Measurements from ENCODE around the gene CRIM1.

GRCh38 chr2:36383726-36384125 lies 28.1 kb downstream of the CRIM1 start:
- no peak for TF ChIP-seq POLR2A (IDR thresholded peaks at IDR 0.05)
- TF ChIP-seq, protein P1, sequence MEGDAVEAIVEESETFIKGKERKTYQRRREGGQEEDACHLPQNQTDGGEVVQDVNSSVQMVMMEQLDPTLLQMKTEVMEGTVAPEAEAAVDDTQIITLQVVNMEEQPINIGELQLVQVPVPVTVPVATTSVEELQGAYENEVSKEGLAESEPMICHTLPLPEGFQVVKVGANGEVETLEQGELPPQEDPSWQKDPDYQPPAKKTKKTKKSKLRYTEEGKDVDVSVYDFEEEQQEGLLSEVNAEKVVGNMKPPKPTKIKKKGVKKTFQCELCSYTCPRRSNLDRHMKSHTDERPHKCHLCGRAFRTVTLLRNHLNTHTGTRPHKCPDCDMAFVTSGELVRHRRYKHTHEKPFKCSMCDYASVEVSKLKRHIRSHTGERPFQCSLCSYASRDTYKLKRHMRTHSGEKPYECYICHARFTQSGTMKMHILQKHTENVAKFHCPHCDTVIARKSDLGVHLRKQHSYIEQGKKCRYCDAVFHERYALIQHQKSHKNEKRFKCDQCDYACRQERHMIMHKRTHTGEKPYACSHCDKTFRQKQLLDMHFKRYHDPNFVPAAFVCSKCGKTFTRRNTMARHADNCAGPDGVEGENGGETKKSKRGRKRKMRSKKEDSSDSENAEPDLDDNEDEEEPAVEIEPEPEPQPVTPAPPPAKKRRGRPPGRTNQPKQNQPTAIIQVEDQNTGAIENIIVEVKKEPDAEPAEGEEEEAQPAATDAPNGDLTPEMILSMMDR (IDR thresholded peaks at IDR 0.05), result no peak
- TF ChIP-seq EP300 (IDR thresholded peaks at IDR 0.05), result no peak

Measured in upper lobe of left lung (tissue), 4 donors.